IMR-90 (cell line): ENCODE results near the gene SORL1. TPM values are rescaled to one million over a fixed set of nuclear protein-coding genes. Genes with fewer than 3 reads are reported as not detected.
A peak's percentile ranks its signal among the peaks of the same experiment; 100 is the strongest.

ENCODE experiments used
- ATAC-seq: fragments of 200-7000 bp; cut with Tn5 transposase; 2 replicates; pipeline ENCODE4 v1.9.1; 2020; ENCODE audit warnings: low read depth, mild to moderate bottlenecking, moderate library complexity
- BruUV-seq: library from RNA; stranded (reverse); fragments of 400-500 nt; replicated peaks from 2 replicates; lab custom pipeline; 2021; lab: Mats Ljungman, UMichigan
- CTCF ChIA-PET: fragments of 300-600 bp; formaldehyde crosslinking; extraction: SDS; loops from one replicate; lab custom pipeline; 2021; ENCODE audit warnings: antibody characterized with exemption; lab: Yijun Ruan, JAX
- POLR2A ChIA-PET: fragments of 300-600 bp; sonication (Branson Sonifier 250); formaldehyde crosslinking; loops from one replicate; lab custom pipeline; 2022; ENCODE audit warnings: antibody characterized with exemption; ENCODE audit not compliant: unreplicated experiment; lab: Charles Lee
- DNase-seq: peaks from one replicate; pipeline ENCODE4 v3.0.0; 2013
- H2AFZ ChIP-seq: replicated peaks from 2 replicates; pipeline ENCODE3; 2013; ENCODE audit warnings: low read length, mild to moderate bottlenecking; ENCODE audit not compliant: poor library complexity
- H2AK5ac ChIP-seq: 2 replicates; pipeline ENCODE4 v1.6.1; 2013; ENCODE audit warnings: low read depth, low read length, inconsistent platforms
- H2AK9ac ChIP-seq: replicated peaks from 2 replicates; pipeline ENCODE3; 2013; ENCODE audit warnings: mild to moderate bottlenecking, low read depth, low read length, moderate library complexity; ENCODE audit not compliant: poor library complexity
- H2BK120ac ChIP-seq: 2 replicates; pipeline ENCODE4 v1.6.1; 2013; ENCODE audit warnings: low read depth, low read length, inconsistent platforms
- H2BK15ac ChIP-seq: 3 replicates; pipeline ENCODE4 v1.6.1; 2013; ENCODE audit warnings: low read depth, low read length, inconsistent platforms
- H2BK20ac ChIP-seq: 2 replicates; pipeline ENCODE4 v1.6.1; 2013; ENCODE audit warnings: low read depth, mild to moderate bottlenecking, inconsistent platforms, low read length, moderate library complexity
- H2BK5ac ChIP-seq: 2 replicates; pipeline ENCODE4 v1.6.1; 2013; ENCODE audit warnings: mild to moderate bottlenecking, low read depth, low read length, inconsistent platforms; ENCODE audit not compliant: poor library complexity, severe bottlenecking
- H3K14ac ChIP-seq: replicated peaks from 2 replicates; pipeline ENCODE4 v1.6.1; 2013; ENCODE audit warnings: low read depth, low read length, inconsistent platforms
- H3K18ac ChIP-seq: 2 replicates; pipeline ENCODE4 v1.6.1; 2013; ENCODE audit warnings: low read depth, low read length, control low read depth
- H3K23ac ChIP-seq: 2 replicates; pipeline ENCODE4 v1.6.1; 2013; ENCODE audit warnings: low read depth, low read length, inconsistent platforms
- H3K27ac ChIP-seq: 2 replicates; pipeline ENCODE4 v1.5.1; 2013; ENCODE audit warnings: mild to moderate bottlenecking, control low read depth, low read length; ENCODE audit not compliant: insufficient read depth
- H3K27me3 ChIP-seq: 2 replicates; pipeline ENCODE4 v1.6.1; 2013; ENCODE audit warnings: low read length; ENCODE audit not compliant: control insufficient read depth, insufficient read depth
- H3K36me3 ChIP-seq: 2 replicates; pipeline ENCODE4 v1.6.1; 2013; ENCODE audit warnings: low read length, mixed read lengths; ENCODE audit not compliant: control insufficient read depth, insufficient read depth
- H3K4ac ChIP-seq: 2 replicates; pipeline ENCODE4 v1.6.1; 2013; ENCODE audit warnings: low read depth, low read length, inconsistent platforms
- H3K4me1 ChIP-seq: 2 replicates; pipeline ENCODE4 v1.6.1; 2013; ENCODE audit warnings: low read length, mixed read lengths; ENCODE audit not compliant: control insufficient read depth, insufficient read depth
- H3K4me2 ChIP-seq: 2 replicates; pipeline ENCODE4 v1.6.1; 2013; ENCODE audit warnings: low read depth, mild to moderate bottlenecking, control low read depth, low read length, moderate library complexity
- H3K4me3 ChIP-seq: 2 replicates; pipeline ENCODE4 v1.5.1; 2013; ENCODE audit warnings: low read depth, mild to moderate bottlenecking, control low read depth, low read length, moderate library complexity; ENCODE audit not compliant: insufficient read depth
- H3K56ac ChIP-seq: 2 replicates; pipeline ENCODE4 v1.6.1; 2013; ENCODE audit warnings: low read length, inconsistent platforms; ENCODE audit not compliant: insufficient read depth; ENCODE audit errors: extremely low read depth
- H3K79me1 ChIP-seq, 2 experiments: 2 replicates each; pipeline ENCODE4 v1.6.1; 2013; ENCODE audit warnings: low read length in 2 of 2, inconsistent platforms in 1 of 2, low read depth in 1 of 2
- H3K9ac ChIP-seq: 2 replicates; pipeline ENCODE4 v1.6.1; 2013; ENCODE audit warnings: low read depth, low read length, control low read depth
- H3K9me1 ChIP-seq: 2 replicates; pipeline ENCODE4 v1.6.1; 2013; ENCODE audit warnings: low read length, inconsistent platforms; ENCODE audit not compliant: insufficient read depth
- H3K9me3 ChIP-seq: 2 replicates; pipeline ENCODE4 v1.6.1; 2013; ENCODE audit warnings: low read length; ENCODE audit not compliant: control insufficient read depth, insufficient read depth
- H4K20me1 ChIP-seq: 2 replicates; pipeline ENCODE4 v1.6.1; 2013; ENCODE audit warnings: low read length, inconsistent platforms; ENCODE audit not compliant: insufficient read depth
- H4K5ac ChIP-seq: 2 replicates; pipeline ENCODE4 v1.6.1; 2013; ENCODE audit warnings: mild to moderate bottlenecking, low read depth, low read length, control low read depth
- H4K8ac ChIP-seq, 2 experiments: 2 replicates each; pipeline ENCODE4 v1.6.1; 2013; ENCODE audit warnings: low read depth in 2 of 2, low read length in 2 of 2, control low read depth in 1 of 2, inconsistent platforms in 1 of 2
- H4K91ac ChIP-seq: 2 replicates; pipeline ENCODE4 v1.6.1; 2013; ENCODE audit warnings: low read depth, low read length, inconsistent platforms; ENCODE audit not compliant: insufficient read depth
- BHLHE40 ChIP-seq: fragments of 150-350 bp; IDR thresholded peaks from 2 replicates; pipeline ENCODE4 v1.6.1; 2016; ENCODE audit warnings: mild to moderate bottlenecking, low read depth, low read length
- CEBPB ChIP-seq: IDR thresholded peaks from 2 replicates; pipeline ENCODE4 v1.6.1; 2012; ENCODE audit warnings: low read depth, low read length, improper control_type of control experiment
- CHD1 ChIP-seq: IDR thresholded peaks from 2 replicates; pipeline ENCODE4 v1.6.1; 2012; ENCODE audit warnings: low read depth, low read length, improper control_type of control experiment
- CTCF ChIP-seq: conservative IDR thresholded peaks from 2 replicates; pipeline ENCODE4 v1.5.1; 2012; ENCODE audit warnings: mild to moderate bottlenecking, low read depth, low read length, improper control_type of control experiment
- ELK1 ChIP-seq: fragments of 150-350 bp; IDR thresholded peaks from 2 replicates; pipeline ENCODE4 v1.6.1; 2016; ENCODE audit warnings: low read depth, mild to moderate bottlenecking, low read length, moderate library complexity, borderline replicate concordance
- FOS ChIP-seq: fragments of 150-350 bp; IDR thresholded peaks from 2 replicates; pipeline ENCODE4 v1.6.1; 2016; ENCODE audit warnings: low read depth, low read length
- MAFK ChIP-seq: IDR thresholded peaks from 2 replicates; pipeline ENCODE4 v1.6.1; 2012; ENCODE audit warnings: low read depth, low read length, improper control_type of control experiment
- NFE2L2 ChIP-seq: fragments of 150-350 bp; IDR thresholded peaks from 2 replicates; pipeline ENCODE4 v1.6.1; 2016; ENCODE audit warnings: low read depth, mild to moderate bottlenecking, low read length
- POLR2A ChIP-seq: IDR thresholded peaks from 2 replicates; pipeline ENCODE4 v1.6.1; 2012; ENCODE audit warnings: mild to moderate bottlenecking, low read depth, low read length
- RAD21 ChIP-seq: IDR thresholded peaks from 2 replicates; pipeline ENCODE4 v1.6.1; 2012; ENCODE audit warnings: low read length, improper control_type of control experiment
- RCOR1 ChIP-seq: IDR thresholded peaks from 2 replicates; pipeline ENCODE4 v1.6.1; 2012; ENCODE audit warnings: mild to moderate bottlenecking, low read length, improper control_type of control experiment; ENCODE audit not compliant: insufficient replicate concordance
- WGBS, 2 experiments: methylation state at CpG; one replicate each; pipeline versions ENCODE4 v1.1.5 to v1.1.7; 2013; ENCODE audit warnings: missing lambda C conversion rate in 2 of 2; ENCODE audit not compliant: insufficient read length in 1 of 2; ENCODE audit errors: extremely low coverage in 2 of 2; 5-methylcytosine and 5-hydroxymethylcytosine counted together
- dilution Hi-C: fragments of 300-500 bp; cut with HindIII; formaldehyde crosslinking; loops from one replicate; pipeline ENCODE4 v1.14.3; 2018; ENCODE audit warnings: low sequenced_read_pairs; ENCODE audit not compliant: unreplicated experiment
- in situ Hi-C: fragments of 300-500 bp; cut with MboI; formaldehyde crosslinking; loops from 3 replicates; pipeline ENCODE4 v1.14.3; 2019; ENCODE audit warnings: low sequenced_read_pairs, inconsistent platforms, mixed read lengths
- intact Hi-C: fragments of 100-400 bp; cut with micrococcal nuclease; formaldehyde crosslinking; loops from 2 replicates; pipeline ENCODE4 v1.10.0; 2022
- polyA plus RNA-seq, 3 experiments: library from polyadenylated mRNA; depleted of rRNA; stranded (reverse); fragments of >200 nt; gene quantifications; 2 replicates each; pipeline ENCODE4 v1.2.3, GENCODE V29; 2012; ENCODE audit warnings: low replicate concordance in 1 of 3
- total RNA-seq: library from RNA; depleted of rRNA; stranded (reverse); fragments of >200 nt; gene quantifications from 2 replicates; pipeline ENCODE4 v1.2.3, GENCODE V29; 2012

Gene SORL1
- total and polyA plus RNA-seq, 2 of the 4 experiments (the other 2 are of a cell fraction) = 1.0 to 2.0 TPM

GRCh38 chr11:121634273-121634672, 182.2 kb downstream of the SORL1 start:
- H3K27ac ChIP-seq = peak overlapping the region; percentile 62
- intact Hi-C loops = no loop called here

More at GRCh38 chr11:121634273-121634672, 182.2 kb downstream of the SORL1 start:
- Histone ChIP-seq H2AK9ac (peak overlapping the region; percentile 7), H2BK120ac (peak overlapping the region; percentile 91), H2BK15ac (peak overlapping the region; percentile 55; the same call in 2 of the 3 replicates), H2BK5ac (peak overlapping the region; percentile 57), H3K4me2 (peak overlapping the region; percentile 7; the same call in 1 of the 2 replicates), H3K9ac (no peak overlapping the region), H4K5ac (peak overlapping the region; percentile 55), H2AK5ac (peak overlapping the region; percentile 97), H3K4me1 (peaks cover 22% of the 10 kb centered on the region), H3K9me3 (no peaks in the 10 kb centered on the region), H3K14ac (peak overlapping the region; percentile 84), H2BK20ac (peak overlapping the region; percentile 94), H3K36me3 (no peaks in the 10 kb centered on the region), H3K9me1 (peaks cover 9% of the 10 kb centered on the region), H2AFZ (no peak overlapping the region), H4K8ac (peak overlapping the region; percentile 29 to 76), H4K20me1 (no peaks in the 10 kb centered on the region), H3K56ac (peak overlapping the region; percentile 35; the same call in 1 of the 2 replicates), H3K4me3 (no peak overlapping the region), H4K91ac (peak overlapping the region; percentile 87), H3K4ac (peak overlapping the region; percentile 85), H3K79me1 (peaks cover 0 to 6% of the 10 kb centered on the region in 2 experiments; a peak in 1 of 4 replicates), H3K23ac (peak overlapping the region; percentile 34; the same call in 1 of the 2 replicates), H3K27me3 (no peaks in the 10 kb centered on the region), H3K18ac (peak overlapping the region; percentile 59)
- ChIA-PET POLR2A (no interaction called here), CTCF (no interaction called here)
- DNase-seq (no peak), ATAC-seq (no peak)
- WGBS, 2 experiments = 100% methylated on average over 1 of the region's 5 CpGs; no CpG with 5 or more reads in 1 of the 2 experiments
- no peak for TF ChIP-seq FOS
- no peak for TF ChIP-seq CEBPB
- TF ChIP-seq ELK1 = no peak
- no peak for TF ChIP-seq NFE2L2
- TF ChIP-seq POLR2A = no peak
- no peak for TF ChIP-seq RAD21
- TF ChIP-seq MAFK = no peak
- TF ChIP-seq BHLHE40 = no peak
- TF ChIP-seq CTCF = no peak
- TF ChIP-seq CHD1 = no peak
- no peak for TF ChIP-seq RCOR1
- BruUV-seq = no TSS peak
- dilution Hi-C loops (no loop called here), in situ Hi-C loops (no loop called here)
